ENCODE measurements around the gene ROR2.

GRCh38 chr9:91680998-91681397 lies 269.0 kb downstream of the ROR2 start:
- TF ChIP-seq, protein P1, sequence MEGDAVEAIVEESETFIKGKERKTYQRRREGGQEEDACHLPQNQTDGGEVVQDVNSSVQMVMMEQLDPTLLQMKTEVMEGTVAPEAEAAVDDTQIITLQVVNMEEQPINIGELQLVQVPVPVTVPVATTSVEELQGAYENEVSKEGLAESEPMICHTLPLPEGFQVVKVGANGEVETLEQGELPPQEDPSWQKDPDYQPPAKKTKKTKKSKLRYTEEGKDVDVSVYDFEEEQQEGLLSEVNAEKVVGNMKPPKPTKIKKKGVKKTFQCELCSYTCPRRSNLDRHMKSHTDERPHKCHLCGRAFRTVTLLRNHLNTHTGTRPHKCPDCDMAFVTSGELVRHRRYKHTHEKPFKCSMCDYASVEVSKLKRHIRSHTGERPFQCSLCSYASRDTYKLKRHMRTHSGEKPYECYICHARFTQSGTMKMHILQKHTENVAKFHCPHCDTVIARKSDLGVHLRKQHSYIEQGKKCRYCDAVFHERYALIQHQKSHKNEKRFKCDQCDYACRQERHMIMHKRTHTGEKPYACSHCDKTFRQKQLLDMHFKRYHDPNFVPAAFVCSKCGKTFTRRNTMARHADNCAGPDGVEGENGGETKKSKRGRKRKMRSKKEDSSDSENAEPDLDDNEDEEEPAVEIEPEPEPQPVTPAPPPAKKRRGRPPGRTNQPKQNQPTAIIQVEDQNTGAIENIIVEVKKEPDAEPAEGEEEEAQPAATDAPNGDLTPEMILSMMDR (IDR thresholded peaks at IDR 0.05), result no peak
- no peak for TF ChIP-seq POLR2A (IDR thresholded peaks at IDR 0.05)

Measured in Peyer's patch (tissue), 4 donors.